H1 (cell line): ENCODE measurements around the gene CD58. TPM values are rescaled to one million over a fixed set of nuclear protein-coding genes. Genes with fewer than 3 reads are reported as not detected.

ENCODE experiments used
- CTCF ChIA-PET: fragments of 300-600 bp; sonication (Branson Sonifier 250); formaldehyde crosslinking; loops from one replicate; lab custom pipeline; 2021; ENCODE audit not compliant: partially characterized antibody; lab: Charles Lee
- POLR2A ChIA-PET: fragments of 300-600 bp; sonication (Branson Sonifier 250); formaldehyde crosslinking; loops from one replicate; lab custom pipeline; 2021; ENCODE audit warnings: inconsistent platforms; ENCODE audit not compliant: partially characterized antibody; lab: Charles Lee
- DNase-seq, 2 experiments: peaks; one replicate each; pipeline versions ENCODE4 v3.0.0 to v3.0.0-alpha.2; 2010 to 2022; ENCODE audit warnings: low spot score in 2 of 2, low read depth in 1 of 2, mixed read lengths in 1 of 2
- FAIRE-seq: peaks from 2 replicates; lab custom pipeline; 2011; peaks lifted over from hg19 to GRCh38; lab: Jason Lieb, UNC
- H2AFZ ChIP-seq: 2 replicates; pipeline ENCODE4 v1.8.1; 2012; ENCODE audit warnings: low read length, inconsistent platforms
- H2AK5ac ChIP-seq: 2 replicates; pipeline ENCODE4 v1.6.1; 2013; ENCODE audit warnings: low read depth, low read length
- H2BK120ac ChIP-seq: replicated peaks from 2 replicates; pipeline ENCODE3; 2013; ENCODE audit warnings: low read depth, low read length, inconsistent platforms
- H2BK12ac ChIP-seq: 2 replicates; pipeline ENCODE4 v1.6.1; 2013; ENCODE audit warnings: low read depth, low read length
- H2BK15ac ChIP-seq: 2 replicates; pipeline ENCODE4 v1.6.1; 2013; ENCODE audit warnings: low read length
- H2BK20ac ChIP-seq: 2 replicates; pipeline ENCODE4 v1.6.1; 2013; ENCODE audit warnings: low read length
- H2BK5ac ChIP-seq: 2 replicates; pipeline ENCODE4 v1.6.1; 2013; ENCODE audit warnings: low read depth, low read length
- H3K14ac ChIP-seq: 2 replicates; pipeline ENCODE4 v1.6.1; 2013; ENCODE audit warnings: inconsistent platforms; ENCODE audit not compliant: insufficient read length
- H3K18ac ChIP-seq: 2 replicates; pipeline ENCODE4 v1.6.1; 2013; ENCODE audit warnings: low read length; ENCODE audit errors: extremely low read depth
- H3K23ac ChIP-seq: 2 replicates; pipeline ENCODE4 v1.6.1; 2013; ENCODE audit warnings: inconsistent platforms; ENCODE audit not compliant: insufficient read length
- H3K23me2 ChIP-seq: 2 replicates; pipeline ENCODE4 v1.6.1; 2013; ENCODE audit warnings: low read depth, low read length
- H3K27ac ChIP-seq: 2 replicates; pipeline ENCODE4 v1.6.1; 2011; ENCODE audit warnings: low read depth, low read length, inconsistent platforms
- H3K27me3 ChIP-seq, 4 experiments: replicated peaks in 1 of 4; 1 replicate in 1 of 4; 2 replicates in 3 of 4; pipeline versions ENCODE4 v1.6.1 to v1.8.1; 2011 to 2013; ENCODE audit warnings: low read length in 3 of 4, mild to moderate bottlenecking in 3 of 4, inconsistent platforms in 2 of 4, mixed read lengths in 2 of 4, moderate library complexity in 1 of 4; ENCODE audit not compliant: control insufficient read depth in 3 of 4, insufficient read depth in 3 of 4; ENCODE audit errors: extremely low read depth in 1 of 4
- H3K36me3 ChIP-seq, 4 experiments: 2 replicates each; pipeline versions ENCODE4 v1.6.1 to v1.8.1; 2011 to 2013; ENCODE audit warnings: mild to moderate bottlenecking in 4 of 4, low read length in 3 of 4, moderate library complexity in 2 of 4, control low read depth in 1 of 4, inconsistent platforms in 1 of 4; ENCODE audit not compliant: insufficient read depth in 4 of 4, control insufficient read depth in 2 of 4
- H3K4ac ChIP-seq: replicated peaks from 2 replicates; pipeline ENCODE3; 2013; ENCODE audit warnings: low read length, low read depth, mixed read lengths, inconsistent platforms; ENCODE audit not compliant: insufficient read length
- H3K4me1 ChIP-seq, 4 experiments: replicated peaks in 1 of 4; 1 replicate in 1 of 4; 2 replicates in 3 of 4; pipeline versions ENCODE4 v1.6.1 to v1.8.1; 2011 to 2013; ENCODE audit warnings: low read length in 3 of 4, inconsistent platforms in 2 of 4, mixed read lengths in 1 of 4; ENCODE audit not compliant: insufficient read depth in 4 of 4, control insufficient read depth in 3 of 4
- H3K4me2 ChIP-seq, 2 experiments: 2 replicates each; pipeline versions ENCODE4 v1.6.1 to v1.8.1; 2011 to 2013; ENCODE audit warnings: low read depth in 2 of 2, low read length in 2 of 2, control low read depth in 1 of 2, inconsistent platforms in 1 of 2, mild to moderate bottlenecking in 1 of 2; ENCODE audit not compliant: insufficient read depth in 1 of 2
- H3K4me3 ChIP-seq, 4 experiments: fragments of 200-600, 300-600 bp in 1 of 4; sonication (generic), shearing (Covaris generic), sonication (Bioruptor Twin) in 1 of 4; 2 replicates each; pipeline versions ENCODE4 v1.5.1 to v1.8.1; 2011 to 2016; ENCODE audit warnings: low read length in 4 of 4, low read depth in 3 of 4, control low read depth in 2 of 4, inconsistent platforms in 2 of 4, mild to moderate bottlenecking in 2 of 4, mixed read lengths in 1 of 4, moderate library complexity in 1 of 4; ENCODE audit not compliant: insufficient read depth in 2 of 4; ENCODE audit errors: extremely low read depth in 1 of 4
- H3K56ac ChIP-seq: replicated peaks from 2 replicates; pipeline ENCODE3; 2013; ENCODE audit warnings: low read depth, mild to moderate bottlenecking, mixed read lengths, low read length, inconsistent platforms; ENCODE audit not compliant: insufficient read length
- H3K79me1 ChIP-seq: 2 replicates; pipeline ENCODE4 v1.6.1; 2013; ENCODE audit warnings: low read depth, low read length, control low read depth
- H3K79me2 ChIP-seq, 2 experiments: 2 replicates each; pipeline versions ENCODE4 v1.6.1 to v1.8.1; 2012 to 2013; ENCODE audit warnings: low read length in 2 of 2, mild to moderate bottlenecking in 2 of 2, inconsistent platforms in 1 of 2; ENCODE audit not compliant: insufficient read depth in 2 of 2, control insufficient read depth in 1 of 2
- H3K9ac ChIP-seq, 4 experiments: replicated peaks in 1 of 4; 1 replicate in 1 of 4; 2 replicates in 3 of 4; pipeline versions ENCODE4 v1.6.1 to v1.8.1; 2011 to 2013; ENCODE audit warnings: low read depth in 3 of 4, low read length in 3 of 4, control low read depth in 2 of 4, mild to moderate bottlenecking in 2 of 4, moderate library complexity in 2 of 4, inconsistent platforms in 1 of 4; ENCODE audit errors: extremely low read depth in 1 of 4
- H3K9me3 ChIP-seq, 2 experiments: 2 replicates each; pipeline versions ENCODE4 v1.6.1 to v1.8.1; 2012 to 2013; ENCODE audit warnings: mild to moderate bottlenecking in 2 of 2, moderate library complexity in 2 of 2, control low read depth in 1 of 2, inconsistent platforms in 1 of 2, low read depth in 1 of 2, low read length in 1 of 2, mixed read lengths in 1 of 2; ENCODE audit not compliant: insufficient read depth in 2 of 2
- H4K20me1 ChIP-seq, 2 experiments: replicated peaks in 1 of 2; 2 replicates each; pipeline versions ENCODE3 to v1.8.1; 2011 to 2013; ENCODE audit warnings: inconsistent platforms in 2 of 2, low read length in 2 of 2, mild to moderate bottlenecking in 1 of 2; ENCODE audit not compliant: insufficient read depth in 2 of 2, control insufficient read depth in 1 of 2
- H4K5ac ChIP-seq: 2 replicates; pipeline ENCODE4 v1.6.1; 2013; ENCODE audit warnings: low read length, low read depth, mixed read lengths, inconsistent platforms; ENCODE audit not compliant: insufficient read length
- H4K8ac ChIP-seq: 2 replicates; pipeline ENCODE4 v1.8.0; 2013; ENCODE audit warnings: mild to moderate bottlenecking, moderate library complexity, low read length, inconsistent platforms; ENCODE audit not compliant: insufficient read depth; ENCODE audit errors: extremely low read depth
- H4K91ac ChIP-seq: replicated peaks from 2 replicates; pipeline ENCODE3; 2013; ENCODE audit warnings: low read length, mixed read lengths, inconsistent platforms; ENCODE audit not compliant: insufficient read length
- BACH1 ChIP-seq: IDR thresholded peaks from 2 replicates; pipeline ENCODE4 v1.6.1; 2012; ENCODE audit warnings: low read length, improper control_type of control experiment
- CBX5 ChIP-seq: fragments of 300-800, 300-1000 bp; sonication (generic); IDR thresholded peaks from 2 replicates; pipeline ENCODE4 v1.7.1; 2016; ENCODE audit warnings: antibody characterized with exemption, low read length, low read depth
- EGR1 ChIP-seq: IDR thresholded peaks from 2 replicates; pipeline ENCODE4 v1.6.1; 2011; ENCODE audit warnings: low read depth, low read length, borderline replicate concordance
- HDAC6 ChIP-seq: IDR thresholded peaks from one replicate; pipeline ENCODE4 v1.7.1; 2012; ENCODE audit warnings: low read depth, mild to moderate bottlenecking, inconsistent platforms, low read length, moderate library complexity
- MAFK ChIP-seq: IDR thresholded peaks from 2 replicates; pipeline ENCODE4 v1.6.1; 2012; ENCODE audit warnings: low read depth, mild to moderate bottlenecking, improper control_type of control experiment, low read length
- MAX ChIP-seq: IDR thresholded peaks from 2 replicates; pipeline ENCODE4 v1.6.1; 2012; ENCODE audit warnings: inconsistent platforms
- POLR2A ChIP-seq, 2 experiments: IDR thresholded peaks; 1 replicate in 1 of 2; 2 replicates in 1 of 2; pipeline ENCODE4 v1.6.1; 2011; ENCODE audit warnings: low read depth in 2 of 2, low read length in 2 of 2, mild to moderate bottlenecking in 2 of 2; ENCODE audit errors: control extremely low read depth in 1 of 2
- RXRA ChIP-seq: IDR thresholded peaks from 2 replicates; pipeline ENCODE4 v1.6.1; 2011; ENCODE audit warnings: low read depth, mild to moderate bottlenecking, low read length, moderate library complexity; ENCODE audit not compliant: insufficient read depth
- SAP30 ChIP-seq: fragments of 300-600 bp; sonication (generic); IDR thresholded peaks from 2 replicates; pipeline ENCODE4 v1.7.1; 2012; ENCODE audit warnings: low read length, moderate library complexity, mild to moderate bottlenecking, inconsistent platforms; ENCODE audit not compliant: insufficient read depth, insufficient replicate concordance
- SIN3A ChIP-seq, 2 experiments: IDR thresholded peaks in 1 of 2; conservative IDR thresholded peaks in 1 of 2; 2 replicates each; pipeline ENCODE4 v1.6.1; 2011 to 2012; ENCODE audit warnings: low read length in 2 of 2, improper control_type of control experiment in 1 of 2, low read depth in 1 of 2, mild to moderate bottlenecking in 1 of 2
- TEAD4 ChIP-seq: IDR thresholded peaks from 2 replicates; pipeline ENCODE4 v1.6.1; 2012; ENCODE audit warnings: low read depth, low read length, inconsistent platforms, mixed read lengths
- WGBS, 2 experiments: shearing (Covaris generic) in 1 of 2; methylation state at CpG; one replicate each; pipeline versions ENCODE4 v1.1.6 to v1.1.7; 2013 to 2015; ENCODE audit warnings: low lambda C conversion rate in 2 of 2, mixed read lengths in 2 of 2, inconsistent platforms in 1 of 2, low coverage in 1 of 2, missing lambda C conversion rate in 1 of 2; ENCODE audit not compliant: insufficient replicate concordance in 2 of 2, insufficient coverage in 1 of 2, insufficient read length in 1 of 2; ENCODE audit errors: extremely low coverage in 1 of 2, missing lambda C conversion rate in 1 of 2; 5-methylcytosine and 5-hydroxymethylcytosine counted together
- polyA plus RNA-seq, 7 experiments: library from polyadenylated mRNA; depleted of rRNA in 3 of 7; stranded (reverse) in 5 of 7; unstranded in 2 of 7; fragments of >200 nt in 5 of 7; fragments of 200-250 nt in 2 of 7; gene quantifications; 1 replicate in 5 of 7; 2 replicates in 1 of 7; 4 replicates in 1 of 7; pipeline versions ENCODE4 v1.2.1 to v1.2.3, GENCODE V29; 2011 to 2013; ENCODE audit warnings: missing spikeins in 2 of 7, mixed read lengths in 2 of 7
- total RNA-seq: library from RNA; stranded (reverse); fragmentation: NEBNext Ultra II Directional; extraction: Animal tissue kit (Norgen Biotek cat#: 25700); gene quantifications from 2 replicates; pipeline ENCODE4 v1.2.1, GENCODE V29; 2021

The CD58 gene
- total and polyA plus RNA-seq, 2 of the 8 experiments (the other 6 are each of a cell fraction or from before 2014, with no cell fraction given): 5.3 to 5.5 TPM

- no peaks in the 10 kb centered on the region for H3K23me2 ChIP-seq
- no peak for DNase-seq
- WGBS, 2 experiments: 89% methylated on average over 11 of the region's 11 CpGs; no CpG with 5 or more reads in 1 of the 2 experiments
- peak overlapping the region; percentile 18; the same call in 1 of the 2 replicates for H4K8ac ChIP-seq
- CTCF ChIA-PET: interaction anchor here (0.8 to 10.7 kb wide), 35 partner anchors 10 to 777 kb away, joined by 3 to 116 read pairs (median 7); partner anchors contain the start of gene ATP1A1
- no peak overlapping the region for H2AFZ ChIP-seq
- H2BK20ac ChIP-seq: no peak overlapping the region
- H3K9ac ChIP-seq: no peak overlapping the region
- no peaks in the 10 kb centered on the region for H3K79me1 ChIP-seq
- no peaks in the 10 kb centered on the region for H3K36me3 ChIP-seq
- H2BK15ac ChIP-seq: no peak overlapping the region
- no peak overlapping the region for H3K56ac ChIP-seq
- H2AK5ac ChIP-seq: no peak overlapping the region
- no peaks in the 10 kb centered on the region for H3K9me3 ChIP-seq
- no peaks in the 10 kb centered on the region; a peak in 1 of 7 replicates for H3K27me3 ChIP-seq
- no peak overlapping the region for H3K14ac ChIP-seq
- no peak overlapping the region for H4K5ac ChIP-seq
- H3K4me1 ChIP-seq: peaks cover 0 to 1% (median 1%) of the 10 kb centered on the region in 4 experiments; a peak in 5 of 7 replicates
- no peaks in the 10 kb centered on the region for H3K79me2 ChIP-seq
- H3K23ac ChIP-seq: no peak overlapping the region
- H4K20me1 ChIP-seq: no peaks in the 10 kb centered on the region
- no peak overlapping the region for H3K18ac ChIP-seq
- POLR2A ChIA-PET: interaction anchor here (0.6 to 1.8 kb wide), 2 partner anchors 108 to 333 kb away, joined by 3 to 5 read pairs; no protein-coding TSS in a partner anchor
- FAIRE-seq: no peak
- H2BK120ac ChIP-seq: no peak overlapping the region
- H3K4me3 ChIP-seq: no peak overlapping the region
- H4K91ac ChIP-seq: no peak overlapping the region
- no peak overlapping the region for H3K4ac ChIP-seq
- no peak overlapping the region for H2BK5ac ChIP-seq
- no peak overlapping the region for H3K4me2 ChIP-seq
- H3K27ac ChIP-seq: no peak overlapping the region
- no peak overlapping the region for H2BK12ac ChIP-seq
- no peak for TF ChIP-seq CBX5
- TF ChIP-seq POLR2A (IDR thresholded peaks at IDR 0.05; ENCODE audit: control extremely low read depth in 1 of 2, low read depth in 2 of 2, low read length in 2 of 2): no peak
- TF ChIP-seq EGR1: no peak
- no peak for TF ChIP-seq BACH1
- no peak for TF ChIP-seq TEAD4
- no peak for TF ChIP-seq MAX
- TF ChIP-seq SIN3A (conservative IDR thresholded peaks at IDR 0.05 in 1 of 2, IDR thresholded peaks at IDR 0.05 in 1 of 2; ENCODE audit: low read depth in 1 of 2, low read length in 2 of 2): no peak
- no peak for TF ChIP-seq MAFK
- TF ChIP-seq SAP30: no peak
- TF ChIP-seq RXRA: no peak
- TF ChIP-seq HDAC6: no peak
Observed at GRCh38 chr1:116483481-116484309, 87.1 kb downstream of the CD58 start.
